Activated T-cell treated with anti-CD3 and anti-CD28 coated beads, Interleukin-2, amount 50 U/mL, for 48 hours (primary cell): ENCODE data around the gene PSMB1.

Source experiments
- DNase-seq, 2 experiments: peaks; one replicate each; pipeline ENCODE4 v3.0.0-alpha.2; 2020

PSMB1 gene

GRCh38 chr6:170552765-170553533 is at the start of gene PSMB1:
PSMB1 (minus strand) TSS chr6:170553307; CDS start chr6:170553242, 65 bp downstream.
- DNase-seq: peak; percentile 84 to 88

GRCh38 chr6:170597278-170597677 is 44.2 kb upstream of the PSMB1 start:
- no peak for DNase-seq

- DNase-seq: no peak
Measured at GRCh38 chr6:170596426-170596825, 43.3 kb upstream of the PSMB1 start.

GRCh38 chr6:170590725-170591124 is 37.6 kb upstream of the PSMB1 start:
- DNase-seq: no peak

- DNase-seq: no peak
Measured at GRCh38 chr6:170584954-170585498, 31.9 kb upstream of the PSMB1 start.

GRCh38 chr6:170584181-170584953 is 31.3 kb upstream of the PSMB1 start, which contains the start of gene PDCD2:
PDCD2 (minus strand) TSS chr6:170584637; CDS start chr6:170584581, 56 bp downstream.
- DNase-seq: peak; percentile 90 to 94

GRCh38 chr6:170583756-170584180 is 30.7 kb upstream of the PSMB1 start:
- no peak for DNase-seq

GRCh38 chr6:170578909-170579308 is 25.8 kb upstream of the PSMB1 start:
- no peak for DNase-seq

- no peak for DNase-seq
Measured at GRCh38 chr6:170575250-170575649, 22.1 kb upstream of the PSMB1 start.

- DNase-seq: no peak
Measured at GRCh38 chr6:170572704-170573466, 19.8 kb upstream of the PSMB1 start.

- no peak for DNase-seq
Measured at GRCh38 chr6:170564936-170565530, 11.9 kb upstream of the PSMB1 start.

GRCh38 chr6:170561555-170561954 is 8.4 kb upstream of the PSMB1 start:
- no peak for DNase-seq

- no peak for DNase-seq
Measured at GRCh38 chr6:170555305-170555704, 2.2 kb upstream of the PSMB1 start.

GRCh38 chr6:170554796-170555137 is 1.7 kb upstream of the PSMB1 start:
- DNase-seq: no peak

- peak; percentile 96 to 97 for DNase-seq
Measured at GRCh38 chr6:170554013-170554795, 1.1 kb upstream of the PSMB1 start, which contains the start of gene TBP. TBP (plus strand) TSS chr6:170554369; CDS start chr6:170557030, 2,661 bp downstream.

GRCh38 chr6:170553534-170554012 is 466 bp upstream of the PSMB1 start:
- no peak for DNase-seq

GRCh38 chr6:170545405-170545804 is 7.7 kb downstream of the PSMB1 start:
- DNase-seq: no peak

GRCh38 chr6:170542031-170542719 is 10.9 kb downstream of the PSMB1 start:
- no peak for DNase-seq

- no peak for DNase-seq
Measured at GRCh38 chr6:170537329-170537728, 15.8 kb downstream of the PSMB1 start.

- no peak for DNase-seq
Measured at GRCh38 chr6:170536671-170537070, 16.4 kb downstream of the PSMB1 start.

- DNase-seq: no peak
Measured at GRCh38 chr6:170535004-170535403, 18.1 kb downstream of the PSMB1 start.
